K562 (cell line): ENCODE results near the gene CD300LB. TPM values are rescaled to one million over a fixed set of nuclear protein-coding genes. Genes with fewer than 3 reads are reported as not detected.

Experiments
- BCOR ChIP-seq: fragments of 450-650 bp; IDR thresholded peaks from 2 replicates; pipeline ENCODE4 v1.6.1; 2016
- CREM ChIP-seq: IDR thresholded peaks from 2 replicates; pipeline ENCODE4 v1.6.1; 2014; ENCODE audit warnings: antibody characterized with exemption, low read depth
- CTCFL ChIP-seq: IDR thresholded peaks from 2 replicates; pipeline ENCODE4 v1.6.1; 2011; ENCODE audit warnings: borderline replicate concordance, low read depth, mild to moderate bottlenecking, moderate library complexity, low read length; ENCODE audit not compliant: insufficient read depth, poor library complexity, severe bottlenecking
- E2F6 ChIP-seq, 2 experiments: IDR thresholded peaks; 2 replicates each; pipeline ENCODE4 v1.6.1; 2011; ENCODE audit warnings: borderline replicate concordance in 1 of 2, control low read depth in 1 of 2, low read depth in 1 of 2, low read length in 1 of 2, mild to moderate bottlenecking in 1 of 2, mixed read lengths in 1 of 2, moderate library complexity in 1 of 2; ENCODE audit not compliant: insufficient read depth in 1 of 2, insufficient read length in 1 of 2, poor library complexity in 1 of 2, severe bottlenecking in 1 of 2; ENCODE audit errors: extremely low read depth in 1 of 2
- GABPA ChIP-seq: fragments of 200-800 bp; sonication (Bioruptor generic); conservative IDR thresholded peaks from 2 replicates; pipeline ENCODE4 v1.6.1; 2016; ENCODE audit warnings: low read depth, missing genetic modification characterization, missing compliant biosample characterization
- JUN ChIP-seq, 2 experiments: sonication (generic) in 1 of 2; formaldehyde crosslinking in 1 of 2; IDR thresholded peaks; 2 replicates each; pipeline versions ENCODE4 v1.6.1 to v1.8.0; 2012 to 2022; ENCODE audit warnings: borderline replicate concordance in 2 of 2, mild to moderate bottlenecking in 2 of 2, improper control_type of control experiment in 1 of 2, low read depth in 1 of 2, low read length in 1 of 2, missing genetic modification reagents in 1 of 2
- NR2C1 ChIP-seq, 2 experiments: fragments of 450-650 bp; IDR thresholded peaks; 2 replicates each; pipeline ENCODE4 v1.6.1; 2017; ENCODE audit warnings: mild to moderate bottlenecking in 2 of 2, antibody characterized with exemption in 1 of 2, inconsistent platforms in 1 of 2, missing compliant biosample characterization in 1 of 2, missing genetic modification characterization in 1 of 2
- SAP30 ChIP-seq: fragments of 200-600 bp; sonication (generic); IDR thresholded peaks from 2 replicates; pipeline ENCODE4 v1.6.1; 2012; ENCODE audit warnings: borderline replicate concordance, low read depth, mild to moderate bottlenecking, moderate library complexity, low read length, control low read depth, inconsistent platforms; ENCODE audit not compliant: insufficient read depth, poor library complexity, severe bottlenecking
- TAF9B ChIP-seq: fragments of 450-650 bp; IDR thresholded peaks from 2 replicates; pipeline ENCODE4 v1.6.1; 2018; ENCODE audit warnings: mild to moderate bottlenecking; ENCODE audit not compliant: partially characterized antibody
- TFE3 ChIP-seq: fragments of 450-650 bp; formaldehyde crosslinking; IDR thresholded peaks from 2 replicates; pipeline ENCODE4 v1.4.0; 2020; ENCODE audit warnings: mild to moderate bottlenecking, mixed read lengths
- TOE1 ChIP-seq, 2 experiments: fragments of 450-650 bp in 1 of 2; sonication (generic) in 1 of 2; formaldehyde crosslinking in 1 of 2; IDR thresholded peaks; 2 replicates each; pipeline versions ENCODE4 v1.7.1 to v1.8.0; 2016 to 2022; ENCODE audit warnings: borderline replicate concordance in 2 of 2, mild to moderate bottlenecking in 2 of 2, antibody characterized with exemption in 1 of 2, inconsistent platforms in 1 of 2, low read depth in 1 of 2, missing genetic modification reagents in 1 of 2, moderate library complexity in 1 of 2
- TSC22D4 ChIP-seq: fragments of 450-650 bp; IDR thresholded peaks from 2 replicates; pipeline ENCODE4 v1.6.1; 2016; ENCODE audit warnings: missing genetic modification characterization, missing biosample characterization, control low read depth
- ZBTB11 ChIP-seq, 3 experiments: fragments of 200-800 bp in 1 of 3; fragments of 250-450 bp in 1 of 3; fragments of 450-650 bp in 1 of 3; sonication (Bioruptor Pico) in 1 of 3; sonication (Bioruptor generic) in 1 of 3; formaldehyde crosslinking in 1 of 3; IDR thresholded peaks; 2 replicates each; pipeline versions ENCODE4 v1.6.1 to v1.8.0; 2016 to 2022; ENCODE audit warnings: mild to moderate bottlenecking in 2 of 3, missing genetic modification characterization in 2 of 3, missing compliant biosample characterization in 1 of 3, moderate library complexity in 1 of 3
- polyA plus RNA-seq, 8 experiments: library from polyadenylated mRNA; depleted of rRNA in 4 of 8; stranded (reverse) in 5 of 8; unstranded in 3 of 8; fragments of >200 nt; fragmentation: Nextera tagmentation in 2 of 8; fragmentation: Illumina TruSeq in 1 of 8; extraction: Ambion mirVana in 2 of 8; extraction: Trizol in 1 of 8; gene quantifications; 2 replicates each; pipeline versions ENCODE4 v1.2.1 to v1.2.3, GENCODE V29; 2011 to 2014; ENCODE audit warnings: inconsistent platforms in 1 of 8, missing spikeins in 1 of 8
- total RNA-seq, 7 experiments: library from RNA; depleted of rRNA in 6 of 7; stranded (reverse); fragments of >200 nt in 6 of 7; fragmentation: Illumina TruSeq in 2 of 7; extraction: Trizol in 2 of 7; gene quantifications; 2 replicates each; pipeline versions ENCODE4 v1.2.1 to v1.2.3, GENCODE V29; 2011 to 2021; ENCODE audit warnings: low replicate concordance in 1 of 7

Gene CD300LB
- total and polyA plus RNA-seq, 9 of the 15 experiments (the other 6 are each of a cell fraction or from before 2014, with no cell fraction given): not detected

- TF ChIP-seq SAP30 (no peak), E2F6 (IDR thresholded peaks at IDR 0.05; ENCODE audit: borderline replicate concordance in 1 of 2, extremely low read depth in 1 of 2, insufficient read depth in 1 of 2, insufficient read length in 1 of 2, low read depth in 1 of 2, low read length in 1 of 2, poor library complexity in 1 of 2, severe bottlenecking in 1 of 2) (peak in 1 of 2 experiments; percentile 11), GABPA (0 out of 2 replicates have a peak, but pooled peaks have one; percentile 24), TSC22D4 (peak; percentile 41; the same call in 1 of the 2 replicates), ZBTB11 (CRISPR knock-in tag; IDR thresholded peaks at IDR 0.05) (0 out of 6 replicates have a peak, but pooled peaks of 1 of the 3 experiments have one; percentile 24), TOE1 (IDR thresholded peaks at IDR 0.05; ENCODE audit: borderline replicate concordance) (peak; percentile 98), TOE1 (CRISPR knock-in tag; IDR thresholded peaks at IDR 0.05; ENCODE audit: borderline replicate concordance, low read depth) (peak; percentile 93; the same call in 1 of the 2 replicates), TAF9B (peak; percentile 73), CREM (peak; percentile 72; the same call in 1 of the 2 replicates), TFE3 (CRISPR knock-in tag) (peak; percentile 99), BCOR (peak; percentile 44; the same call in 1 of the 2 replicates), CTCFL (peak; percentile 9), JUN (IDR thresholded peaks at IDR 0.05; ENCODE audit: borderline replicate concordance, low read depth, low read length) (peak; percentile 75), JUN (CRISPR knock-in tag; IDR thresholded peaks at IDR 0.05; ENCODE audit: borderline replicate concordance) (peak; percentile 100), NR2C1 (IDR thresholded peaks at IDR 0.05) (peak; percentile 66), NR2C1 (tag; IDR thresholded peaks at IDR 0.05) (no peak; the same call in 1 of the 2 replicates)
Observed at GRCh38 chr17:74514632-74515334, 16.5 kb downstream of the CD300LB start (continued).
